ENCODE measurements around the gene POLA1. TPM values are rescaled to one million over a fixed set of nuclear protein-coding genes. Genes with fewer than 3 reads are reported as not detected.
"Not testable (repeated sequence)": the region's sequence is repeated elsewhere in the genome, so short reads cannot be mapped to it uniquely, and the experiment has no call there.

POLA1 gene
- total RNA-seq, 1 donor from 2014 or later = 17.8 TPM

GRCh38 chrX:24799565-24799964 lies 105.8 kb downstream of the POLA1 start:
- DNase-seq (ENCODE audit: low read depth, low spot score) = no peak

GRCh38 chrX:24805201-24805600 lies 111.5 kb downstream of the POLA1 start:
- no peak for DNase-seq (ENCODE audit: low read depth, low spot score)

DNA sequence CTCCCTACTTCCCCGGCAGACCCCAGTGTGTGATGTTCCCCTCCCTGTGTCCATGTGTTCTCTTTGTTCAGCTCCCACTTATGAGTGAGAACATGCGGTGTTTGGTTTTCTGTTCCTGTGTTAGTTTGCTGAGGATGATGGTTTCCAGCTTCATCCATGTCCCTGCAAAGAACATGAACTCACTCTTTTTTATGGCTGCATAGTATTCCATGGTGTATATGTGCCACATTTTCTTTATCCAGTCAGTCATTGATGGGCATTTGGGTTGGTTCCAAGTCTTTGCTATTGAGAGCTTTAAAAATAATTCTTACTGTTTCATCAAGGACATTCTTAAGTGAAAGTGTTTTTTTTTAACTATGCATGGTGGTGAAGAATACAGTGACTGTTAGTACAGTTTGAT lies 126.1 kb downstream of the POLA1 start:
- DNase-seq (ENCODE audit: low read depth, low spot score) = not testable (repeated sequence)

GRCh38 chrX:24828147-24828546 lies 134.4 kb downstream of the POLA1 start:
- no peak for DNase-seq (ENCODE audit: low read depth, low spot score)

GRCh38 chrX:24828600-24828999 lies 134.9 kb downstream of the POLA1 start:
- DNase-seq (ENCODE audit: low read depth, low spot score) = no peak

GRCh38 chrX:24833695-24834094 lies 140.0 kb downstream of the POLA1 start:
- no peak for DNase-seq (ENCODE audit: low read depth, low spot score)

DNA sequence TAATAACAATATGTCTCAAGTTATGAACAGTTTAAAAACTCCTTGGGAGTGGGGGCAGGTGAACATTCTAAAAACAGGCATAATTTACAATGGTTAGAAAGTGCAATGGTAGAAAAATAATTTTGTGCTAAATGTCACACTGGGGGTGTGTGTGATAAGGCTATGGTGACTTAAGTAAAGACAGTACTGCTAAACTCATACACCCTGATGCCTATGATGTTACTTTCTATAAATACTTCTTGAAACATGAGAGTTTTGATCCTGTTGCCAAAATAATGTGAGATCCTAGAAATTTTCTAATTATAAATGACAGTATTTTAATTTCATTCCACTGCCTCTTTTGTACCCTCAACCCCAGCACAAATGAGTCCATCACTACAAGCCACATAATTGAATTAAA lies 144.2 kb downstream of the POLA1 start:
- DNase-seq (ENCODE audit: low read depth, low spot score) = no peak

DNA sequence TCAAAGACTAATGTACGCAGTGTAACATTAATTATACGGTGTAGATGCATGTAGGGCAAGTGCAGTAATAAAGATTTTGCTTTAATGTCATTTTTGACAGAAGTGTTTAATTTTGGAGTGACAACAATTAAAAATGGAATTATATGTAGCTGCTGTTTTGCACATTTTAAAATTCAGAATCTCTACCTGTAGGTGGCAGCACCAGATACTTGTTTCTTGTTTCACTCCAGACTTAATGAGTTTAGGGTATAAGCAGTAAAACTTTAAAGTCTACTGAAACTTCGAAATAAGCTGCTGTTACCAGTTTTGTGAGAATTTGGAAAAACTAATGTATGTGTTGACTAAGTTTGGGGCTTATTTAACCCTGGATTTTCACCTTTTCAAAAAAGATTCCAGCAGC lies 144.9 kb downstream of the POLA1 start:
- DNase-seq (ENCODE audit: low read depth, low spot score) = no peak

DNA sequence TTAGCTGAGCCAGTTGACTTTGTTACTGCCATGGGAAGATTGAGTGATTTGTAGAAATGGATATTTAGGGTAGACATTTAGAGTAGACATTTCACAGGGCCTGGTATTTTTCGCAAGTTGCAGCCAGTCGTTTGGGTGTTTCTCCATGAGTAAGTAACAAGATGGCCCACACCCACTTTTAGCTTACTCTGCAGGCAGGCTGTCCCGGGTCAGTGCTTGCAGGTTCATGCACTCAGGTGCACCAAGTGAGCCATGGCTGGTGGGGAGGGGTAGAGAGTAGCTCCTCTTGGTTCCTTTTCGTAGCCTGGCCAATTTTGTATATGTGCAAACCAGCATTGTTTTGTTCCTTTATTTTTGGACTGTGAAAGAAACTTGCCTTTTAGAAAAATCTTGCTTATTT lies 145.6 kb downstream of the POLA1 start:
- DNase-seq (ENCODE audit: low read depth, low spot score) = no peak

DNA sequence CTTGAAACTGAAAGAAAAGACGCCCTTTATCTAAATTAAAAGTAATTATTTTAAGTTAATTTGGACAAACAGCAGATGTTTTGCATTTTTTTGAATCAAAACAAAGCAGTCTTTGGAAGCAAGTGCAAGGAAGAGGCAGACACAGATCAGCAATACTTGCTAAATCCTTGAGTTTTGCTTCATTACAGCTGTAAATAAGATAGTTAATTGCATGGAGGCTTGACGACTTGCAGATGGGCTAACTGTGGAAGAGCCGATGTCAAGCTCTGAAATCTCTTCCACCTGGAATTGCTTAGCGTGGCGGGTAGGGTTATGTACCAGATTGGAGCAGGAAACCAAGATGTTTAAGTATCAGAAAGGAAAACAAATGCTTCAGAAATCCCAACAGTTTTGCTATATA lies 148.8 kb downstream of the POLA1 start:
- no peak for DNase-seq (ENCODE audit: low read depth, low spot score)

DNA sequence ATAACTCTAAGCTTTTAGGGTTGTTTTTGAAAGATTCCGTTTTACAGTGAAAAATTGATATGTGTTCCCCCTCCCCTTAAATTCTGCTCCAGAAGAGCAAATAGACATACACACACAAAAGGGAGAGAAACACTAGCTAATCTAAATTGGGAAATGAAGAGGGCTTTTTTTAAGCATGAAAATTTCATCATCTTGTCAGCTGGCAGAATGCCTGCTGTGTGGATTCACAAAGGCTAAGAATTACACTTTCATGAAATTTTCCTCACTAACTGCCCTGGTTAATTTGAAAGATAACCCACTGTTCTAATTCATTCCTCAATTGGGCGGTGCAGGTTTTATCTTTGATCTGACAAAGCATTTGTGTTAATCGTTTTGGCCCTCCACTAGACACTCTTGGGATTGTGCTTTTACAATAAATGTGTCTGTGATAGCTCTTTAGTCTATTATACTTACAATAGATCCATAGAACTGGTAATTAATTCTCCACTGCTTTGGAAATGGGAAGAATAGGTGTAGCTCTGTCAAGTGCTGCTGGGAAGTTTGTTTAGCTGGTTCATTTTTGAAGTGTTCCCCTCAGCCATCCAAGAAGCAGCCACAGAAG lies 152.9 kb downstream of the POLA1 start:
- DNase-seq (ENCODE audit: low read depth, low spot score) = no peak

DNA sequence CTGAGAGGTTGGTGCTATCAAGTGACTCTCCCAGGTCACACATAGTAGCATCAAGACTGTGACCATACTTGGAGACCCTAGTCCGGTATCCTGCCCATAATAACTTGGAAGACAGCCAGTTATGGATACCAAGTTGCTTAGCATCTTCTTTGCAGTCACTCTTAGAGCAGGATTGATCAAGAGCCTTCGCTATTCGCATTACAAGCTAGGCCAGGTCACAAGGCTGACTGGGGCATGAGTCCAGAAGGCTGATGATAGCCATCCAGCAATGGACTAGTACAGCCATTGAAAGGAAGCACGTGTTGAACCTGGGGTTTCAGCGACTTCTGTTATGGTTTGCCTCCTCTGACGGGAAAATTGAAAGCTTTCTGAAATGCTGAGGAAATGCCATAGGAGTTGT lies 157.6 kb downstream of the POLA1 start:
- DNase-seq (ENCODE audit: low read depth, low spot score) = no peak

- no peak for DNase-seq (ENCODE audit: low read depth, low spot score)
These were observed 158.1 kb downstream of the POLA1 start for GRCh38 chrX:24851780-24852179.

GRCh38 chrX:24858004-24858746 lies 164.5 kb downstream of the POLA1 start:
- DNase-seq (ENCODE audit: low read depth, low spot score) = no peak

DNA sequence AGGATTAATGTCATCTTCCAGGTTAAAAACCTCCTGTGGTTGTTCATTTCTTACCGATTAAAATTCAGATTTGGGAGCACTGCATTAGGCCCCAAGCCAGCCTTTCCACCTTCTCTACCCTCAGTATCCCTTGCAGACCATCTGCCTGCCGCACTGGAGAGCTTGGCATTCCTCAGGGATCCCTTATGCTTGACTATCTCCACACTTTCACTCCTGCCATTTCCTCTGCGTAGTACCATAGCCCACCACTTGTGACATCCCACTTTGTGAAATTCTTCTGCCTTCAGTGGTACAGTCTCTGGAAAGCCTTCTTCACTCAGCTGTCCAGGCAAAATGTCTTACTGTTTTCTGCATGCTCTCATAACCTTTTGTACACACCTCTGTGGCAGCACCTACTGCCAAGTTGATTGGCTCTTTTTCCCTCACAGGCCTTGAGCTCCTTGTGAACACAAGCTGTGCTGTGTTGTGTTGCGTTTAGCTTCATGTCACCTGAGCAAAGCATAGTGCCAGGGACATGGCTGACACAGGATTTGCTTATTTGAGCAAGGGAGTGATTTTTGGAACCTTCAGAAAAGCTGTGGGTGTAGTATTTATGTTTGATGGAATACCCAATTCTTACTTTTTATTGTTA lies 165.6 kb downstream of the POLA1 start:
- DNase-seq (ENCODE audit: low read depth, low spot score) = no peak

DNA sequence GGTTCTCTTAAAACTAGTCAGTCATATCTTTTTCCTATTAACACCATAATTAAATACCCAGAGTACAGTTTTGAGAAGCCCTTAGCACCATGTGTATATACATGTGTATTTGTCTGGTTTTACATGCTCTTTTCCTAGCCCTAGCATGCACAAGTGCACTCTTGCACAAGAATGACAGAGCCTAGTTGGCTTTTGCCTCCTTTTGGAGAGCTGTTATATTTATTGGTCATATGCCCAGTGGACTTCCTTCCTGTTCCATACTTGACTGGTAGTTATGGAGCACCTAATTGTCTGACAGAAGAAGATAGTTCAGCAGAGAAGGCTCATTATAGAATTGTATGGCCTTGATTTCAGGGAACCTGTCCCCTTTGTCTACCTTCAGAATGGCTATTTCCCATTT lies 166.4 kb downstream of the POLA1 start:
- DNase-seq (ENCODE audit: low read depth, low spot score) = no peak

- no peak for DNase-seq (ENCODE audit: low read depth, low spot score)
These were observed 168.6 kb downstream of the POLA1 start for GRCh38 chrX:24862343-24862742.

DNA sequence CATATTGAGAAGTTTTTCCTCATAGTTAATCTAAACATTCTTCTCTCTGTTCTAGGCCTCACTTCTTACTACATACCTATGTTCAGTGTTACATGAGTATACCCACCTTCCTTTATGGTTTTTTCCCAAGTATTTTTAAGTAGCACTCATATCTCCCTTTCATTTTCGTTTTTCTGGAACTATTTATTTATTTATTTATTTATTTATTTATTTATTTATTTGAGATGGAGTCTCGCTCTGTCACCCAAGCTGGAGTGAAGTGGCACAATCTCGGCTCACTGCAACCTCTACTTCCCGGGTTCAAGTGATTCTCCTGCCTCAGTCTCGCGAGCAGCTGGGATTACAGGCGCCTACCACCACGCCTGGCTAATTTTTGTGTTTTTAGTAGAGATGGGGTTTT lies 170.1 kb downstream of the POLA1 start:
- DNase-seq (ENCODE audit: low read depth, low spot score) = not testable (repeated sequence)

- no peak for DNase-seq (ENCODE audit: low read depth, low spot score)
These were observed 176.4 kb downstream of the POLA1 start for GRCh38 chrX:24870143-24870542.

GRCh38 chrX:24874604-24875247 lies 181.0 kb downstream of the POLA1 start:
- no peak for DNase-seq (ENCODE audit: low read depth, low spot score)

DNA sequence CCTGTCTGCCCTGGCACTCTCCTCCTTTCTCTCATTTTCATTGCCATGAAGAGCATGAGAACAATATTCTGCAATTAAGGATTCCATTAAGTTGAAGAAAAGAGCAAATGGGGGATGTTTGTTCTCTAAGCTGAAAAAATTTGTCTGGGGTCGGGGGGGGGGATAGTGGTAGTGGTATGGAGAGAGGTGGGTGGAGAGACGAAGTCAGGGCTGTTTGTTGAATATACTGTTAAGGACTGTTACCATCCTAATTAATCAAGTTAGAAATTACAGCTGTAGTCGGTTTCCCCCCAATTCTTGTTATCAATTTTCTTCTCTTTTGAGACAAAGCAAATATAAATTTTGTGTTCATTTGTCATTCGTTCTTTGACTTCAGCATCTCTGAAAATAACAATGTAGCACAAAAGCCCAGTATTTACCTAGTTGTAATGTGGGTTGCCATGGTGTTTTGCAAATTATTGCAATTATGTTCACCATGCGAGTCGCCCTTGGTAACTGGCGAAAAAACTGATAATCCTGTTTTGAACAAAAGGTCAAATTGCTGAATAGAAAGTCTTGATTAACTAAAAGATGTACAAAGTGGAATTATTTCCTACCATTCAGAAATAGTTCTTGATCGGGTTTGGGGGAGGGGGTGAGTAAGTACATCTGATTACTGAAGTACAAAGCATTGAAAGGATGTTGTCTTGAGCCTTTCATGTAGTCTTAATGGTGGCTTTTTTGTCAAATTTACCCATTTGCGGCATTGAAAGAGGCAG lies 183.0 kb downstream of the POLA1 start:
- DNase-seq (ENCODE audit: low read depth, low spot score) = no peak

- no peak for DNase-seq (ENCODE audit: low read depth, low spot score)
These were observed 183.6 kb downstream of the POLA1 start for GRCh38 chrX:24877288-24877664.
